ENCODE results near the gene TEX2. TPM values are rescaled to one million over a fixed set of nuclear protein-coding genes. Genes with fewer than 3 reads are reported as not detected.

TEX2 gene, protein sequence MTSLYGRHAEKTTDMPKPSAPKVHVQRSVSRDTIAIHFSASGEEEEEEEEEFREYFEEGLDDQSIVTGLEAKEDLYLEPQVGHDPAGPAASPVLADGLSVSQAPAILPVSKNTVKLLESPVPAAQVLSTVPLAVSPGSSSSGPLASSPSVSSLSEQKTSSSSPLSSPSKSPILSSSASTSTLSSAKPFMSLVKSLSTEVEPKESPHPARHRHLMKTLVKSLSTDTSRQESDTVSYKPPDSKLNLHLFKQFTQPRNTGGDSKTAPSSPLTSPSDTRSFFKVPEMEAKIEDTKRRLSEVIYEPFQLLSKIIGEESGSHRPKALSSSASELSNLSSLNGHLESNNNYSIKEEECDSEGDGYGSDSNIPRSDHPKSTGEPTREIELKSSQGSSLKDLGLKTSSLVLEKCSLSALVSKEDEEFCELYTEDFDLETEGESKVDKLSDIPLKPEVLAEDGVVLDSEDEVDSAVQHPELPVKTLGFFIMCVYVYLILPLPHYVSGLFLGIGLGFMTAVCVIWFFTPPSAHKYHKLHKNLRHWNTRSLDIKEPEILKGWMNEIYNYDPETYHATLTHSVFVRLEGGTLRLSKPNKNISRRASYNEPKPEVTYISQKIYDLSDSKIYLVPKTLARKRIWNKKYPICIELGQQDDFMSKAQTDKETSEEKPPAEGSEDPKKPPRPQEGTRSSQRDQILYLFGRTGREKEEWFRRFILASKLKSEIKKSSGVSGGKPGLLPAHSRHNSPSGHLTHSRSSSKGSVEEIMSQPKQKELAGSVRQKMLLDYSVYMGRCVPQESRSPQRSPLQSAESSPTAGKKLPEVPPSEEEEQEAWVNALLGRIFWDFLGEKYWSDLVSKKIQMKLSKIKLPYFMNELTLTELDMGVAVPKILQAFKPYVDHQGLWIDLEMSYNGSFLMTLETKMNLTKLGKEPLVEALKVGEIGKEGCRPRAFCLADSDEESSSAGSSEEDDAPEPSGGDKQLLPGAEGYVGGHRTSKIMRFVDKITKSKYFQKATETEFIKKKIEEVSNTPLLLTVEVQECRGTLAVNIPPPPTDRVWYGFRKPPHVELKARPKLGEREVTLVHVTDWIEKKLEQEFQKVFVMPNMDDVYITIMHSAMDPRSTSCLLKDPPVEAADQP
- 11.6 and 15.0 TPM in 2 replicates for total RNA-seq

DNA sequence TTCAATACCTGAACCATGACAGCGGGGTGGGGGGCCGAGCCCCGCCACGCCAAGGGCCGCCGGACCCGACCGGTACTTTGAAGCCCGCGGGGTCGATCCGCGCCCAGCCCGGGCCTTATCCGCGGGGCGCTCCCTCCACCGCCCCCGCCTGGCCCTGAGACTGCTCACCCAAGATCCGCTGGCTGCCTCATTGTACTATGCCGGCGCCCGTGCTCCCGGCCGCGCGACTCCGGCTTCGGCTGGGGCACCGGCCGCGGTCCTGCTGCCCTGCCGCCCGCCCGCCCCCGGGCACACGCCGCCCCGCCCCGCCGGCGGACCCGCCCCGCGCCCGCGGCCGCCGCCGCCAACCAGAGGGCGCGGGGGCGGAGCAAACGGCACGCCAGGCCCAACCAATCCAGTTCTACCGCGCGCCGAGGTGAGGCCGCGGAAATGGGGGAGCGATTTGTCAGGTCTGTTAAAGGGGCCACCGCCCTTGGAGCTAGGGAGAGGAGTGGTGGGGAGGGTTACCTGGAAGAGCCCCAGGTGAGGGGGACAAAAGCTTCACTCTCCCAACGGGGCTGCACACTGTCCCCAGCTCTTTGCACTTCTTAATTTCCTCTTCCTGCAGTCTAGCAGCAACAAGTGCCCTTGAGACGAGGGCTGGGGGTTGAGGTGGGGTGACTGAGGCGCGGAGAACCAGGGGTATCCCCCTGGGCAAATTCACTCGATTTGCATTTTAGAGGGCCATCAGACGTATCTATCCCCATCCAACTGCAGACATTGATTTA lies at the start of gene TEX2:
TEX2 (minus strand) TSS at position 261 of the 767 bp plus-strand sequence. CDS start 49,043 bp downstream, outside the sequence.

GRCh38 chr17:64129765-64130558 lies 133.1 kb downstream of the TEX2 start, which contains the start of gene ERN1:
TSS of gene ERN1 (minus strand) at chr17:64130144. CDS start at chr17:64130029, 115 bp downstream.

Other genes starting within 250 kb of the TEX2 start
- 7.4 and 11.9 TPM in 2 replicates for gene ICAM2, start 242.6 kb downstream of the TEX2 start, total RNA-seq
- 4.8 and 8.5 TPM in 2 replicates for gene ERN1, start 133.1 kb downstream of the TEX2 start, total RNA-seq
- gene PECAM1, start 127.6 kb upstream of the TEX2 start, total RNA-seq = 4.1 and 33.6 TPM in 2 replicates
- 8.4 and 15.2 TPM in 2 replicates for gene MILR1, start 185.9 kb upstream of the TEX2 start, total RNA-seq
- gene POLG2, start 233.8 kb upstream of the TEX2 start, total RNA-seq = 2.7 and 10.1 TPM in 2 replicates
- gene DDX5, start 243.0 kb upstream of the TEX2 start, total RNA-seq = 223 and 605 TPM in 2 replicates
- 7.0 and 37.3 TPM in 2 replicates for gene CEP95, start 243.7 kb upstream of the TEX2 start, total RNA-seq

Data from epithelial cell of alveolus of lung (primary cell).